GM18511 (cell line): ENCODE results near the gene DNAJC10.

Source experiments
- ATAC-seq: cut with Tn5 transposase; IDR thresholded peaks from one replicate; pipeline ENCODE4 v1.9.1; 2021; ENCODE audit warnings: mild to moderate bottlenecking, moderate library complexity; ENCODE audit not compliant: unreplicated experiment

The DNAJC10 gene

GRCh38 chr2:182831101-182831500, 115.0 kb downstream of the DNAJC10 start:
- no peak for ATAC-seq

- ATAC-seq: no peak
These were observed 115.9 kb downstream of the DNAJC10 start for GRCh38 chr2:182831921-182832320.

- ATAC-seq: no peak
These were observed 117.2 kb downstream of the DNAJC10 start for GRCh38 chr2:182833084-182833854.

- ATAC-seq: no peak
These were observed 118.2 kb downstream of the DNAJC10 start for GRCh38 chr2:182834293-182834692.

GRCh38 chr2:182836451-182836850, 120.4 kb downstream of the DNAJC10 start:
- ATAC-seq: no peak
